Kidney epithelial cell (primary cell): ENCODE results near the gene FUS. TPM values are rescaled to one million over a fixed set of nuclear protein-coding genes. Genes with fewer than 3 reads are reported as not detected.

Experiments
- DNase-seq: peaks from one replicate; pipeline ENCODE4 v3.0.0-alpha.2; 2010; ENCODE audit warnings: low read depth
- H3K27me3 ChIP-seq: 2 replicates; pipeline ENCODE4 v1.6.0; 2011; ENCODE audit warnings: low read length; ENCODE audit not compliant: control insufficient read depth, insufficient read depth
- H3K36me3 ChIP-seq: 2 replicates; pipeline ENCODE4 v1.5.1; 2011; ENCODE audit warnings: low read length; ENCODE audit not compliant: control insufficient read depth, insufficient read depth
- H3K4me3 ChIP-seq: 2 replicates; pipeline ENCODE4 v1.5.1; 2011; ENCODE audit warnings: low read depth, mild to moderate bottlenecking, control low read depth, low read length
- total RNA-seq: library from RNA; depleted of rRNA; stranded (reverse); fragments of >200 nt; gene quantifications from 2 replicates; pipeline ENCODE4 v1.2.3, GENCODE V29; 2015
- TF ChIP-seq, protein P1 (sequence below): IDR thresholded peaks from 2 replicates; pipeline ENCODE4 v1.5.1; 2011; ENCODE audit warnings: mild to moderate bottlenecking, moderate library complexity, low read length, control low read depth, inconsistent platforms; ENCODE audit not compliant: insufficient read depth, poor library complexity, severe bottlenecking

Gene FUS
- total RNA-seq = 71.9 and 83.1 TPM in 2 replicates

DNA sequence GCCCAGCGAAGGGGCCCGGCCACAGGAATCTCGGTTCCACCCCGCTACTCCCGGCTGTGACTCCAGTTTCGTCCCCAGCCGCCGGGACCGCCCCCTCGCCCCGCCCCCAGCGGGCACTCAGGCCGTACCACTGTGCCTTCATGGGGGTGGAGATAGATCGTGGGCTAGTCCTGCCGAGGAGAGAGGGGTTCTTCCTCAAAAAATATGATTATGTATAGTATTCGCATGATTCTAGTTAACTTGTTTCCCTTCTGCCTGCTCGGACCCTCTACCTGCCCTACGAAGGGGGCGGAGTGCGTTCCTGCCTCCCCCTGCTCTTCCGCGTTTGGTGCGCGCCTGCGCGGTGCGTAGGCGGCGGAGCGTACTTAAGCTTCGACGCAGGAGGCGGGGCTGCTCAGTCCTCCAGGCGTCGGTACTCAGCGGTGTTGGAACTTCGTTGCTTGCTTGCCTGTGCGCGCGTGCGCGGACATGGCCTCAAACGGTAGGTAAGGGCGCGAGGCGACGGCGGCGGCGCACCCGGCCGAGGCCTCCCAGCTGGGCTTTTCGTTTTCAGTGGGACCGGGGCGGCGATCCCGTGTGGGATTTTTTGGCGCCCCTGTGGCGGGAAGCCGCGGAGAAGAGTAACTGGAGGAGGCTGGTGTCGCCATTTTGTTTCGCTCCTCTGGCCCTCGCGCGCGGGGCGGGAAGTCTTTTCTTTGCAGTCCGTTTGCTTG, at the start of gene FUS:
FUS (plus strand) TSS at position 393 of the 713 bp plus-strand sequence; CDS start at position 469, 76 bp downstream.
- peak within 1 kb of the TSS; percentile 63 for H3K4me3 ChIP-seq
- H3K36me3 ChIP-seq = no peaks in the 10 kb centered on the region
- no peak for DNase-seq
- H3K27me3 ChIP-seq = no peaks in the 10 kb centered on the region
- TF ChIP-seq, protein P1, sequence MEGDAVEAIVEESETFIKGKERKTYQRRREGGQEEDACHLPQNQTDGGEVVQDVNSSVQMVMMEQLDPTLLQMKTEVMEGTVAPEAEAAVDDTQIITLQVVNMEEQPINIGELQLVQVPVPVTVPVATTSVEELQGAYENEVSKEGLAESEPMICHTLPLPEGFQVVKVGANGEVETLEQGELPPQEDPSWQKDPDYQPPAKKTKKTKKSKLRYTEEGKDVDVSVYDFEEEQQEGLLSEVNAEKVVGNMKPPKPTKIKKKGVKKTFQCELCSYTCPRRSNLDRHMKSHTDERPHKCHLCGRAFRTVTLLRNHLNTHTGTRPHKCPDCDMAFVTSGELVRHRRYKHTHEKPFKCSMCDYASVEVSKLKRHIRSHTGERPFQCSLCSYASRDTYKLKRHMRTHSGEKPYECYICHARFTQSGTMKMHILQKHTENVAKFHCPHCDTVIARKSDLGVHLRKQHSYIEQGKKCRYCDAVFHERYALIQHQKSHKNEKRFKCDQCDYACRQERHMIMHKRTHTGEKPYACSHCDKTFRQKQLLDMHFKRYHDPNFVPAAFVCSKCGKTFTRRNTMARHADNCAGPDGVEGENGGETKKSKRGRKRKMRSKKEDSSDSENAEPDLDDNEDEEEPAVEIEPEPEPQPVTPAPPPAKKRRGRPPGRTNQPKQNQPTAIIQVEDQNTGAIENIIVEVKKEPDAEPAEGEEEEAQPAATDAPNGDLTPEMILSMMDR = no peak

DNA sequence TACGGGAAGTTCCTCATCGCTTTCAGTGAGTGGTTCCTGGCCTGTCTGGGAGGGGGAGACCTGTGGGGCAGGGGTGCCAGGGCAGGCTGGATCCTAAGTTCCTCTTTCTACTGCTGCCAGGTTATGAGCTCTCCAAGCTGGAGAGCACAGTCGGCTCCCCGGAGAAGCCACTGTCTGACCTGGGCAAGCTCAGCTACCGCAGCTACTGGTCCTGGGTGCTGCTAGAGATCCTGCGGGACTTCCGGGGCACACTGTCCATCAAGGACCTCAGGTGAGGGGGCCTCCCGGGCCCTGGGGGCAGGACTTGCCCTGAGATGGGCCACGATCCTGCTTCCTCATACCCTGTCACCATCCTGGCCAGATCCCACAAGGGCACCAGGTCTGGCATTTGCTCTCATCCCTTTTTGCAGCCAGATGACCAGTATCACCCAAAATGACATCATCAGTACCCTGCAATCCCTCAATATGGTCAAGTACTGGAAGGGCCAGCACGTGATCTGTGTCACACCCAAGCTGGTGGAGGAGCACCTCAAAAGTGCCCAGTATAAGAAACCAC, 49.5 kb upstream of the FUS start:
- Histone ChIP-seq H3K36me3 (no peaks in the 10 kb centered on the region), H3K27me3 (no peaks in the 10 kb centered on the region), H3K4me3 (no peak overlapping the region)
- TF ChIP-seq, protein P1 = no peak
- DNase-seq = no peak

DNA sequence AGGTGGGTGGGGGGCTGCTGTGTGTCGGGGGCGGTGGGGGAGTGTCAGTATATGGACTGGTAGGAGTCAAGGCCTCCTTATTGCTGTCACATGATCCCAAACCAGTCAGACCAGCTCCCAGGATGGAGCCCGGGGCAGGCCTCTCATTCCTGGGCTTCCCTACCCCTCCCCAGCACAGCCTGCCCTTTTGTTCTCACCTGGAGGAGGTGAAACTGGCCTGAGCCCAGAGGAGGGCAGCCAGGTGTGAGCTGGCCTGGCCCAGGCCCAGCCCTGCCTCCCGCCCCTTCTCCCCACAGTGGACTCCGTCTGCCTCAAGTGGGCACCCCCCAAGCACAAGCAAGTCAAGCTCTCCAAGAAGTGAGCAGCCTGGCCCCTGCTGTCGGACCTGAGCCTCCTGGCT, 49.0 kb upstream of the FUS start:
- Histone ChIP-seq H3K27me3 (no peaks in the 10 kb centered on the region), H3K4me3 (no peak overlapping the region), H3K36me3 (no peaks in the 10 kb centered on the region)
- TF ChIP-seq, protein P1 = no peak
- no peak for DNase-seq

DNA sequence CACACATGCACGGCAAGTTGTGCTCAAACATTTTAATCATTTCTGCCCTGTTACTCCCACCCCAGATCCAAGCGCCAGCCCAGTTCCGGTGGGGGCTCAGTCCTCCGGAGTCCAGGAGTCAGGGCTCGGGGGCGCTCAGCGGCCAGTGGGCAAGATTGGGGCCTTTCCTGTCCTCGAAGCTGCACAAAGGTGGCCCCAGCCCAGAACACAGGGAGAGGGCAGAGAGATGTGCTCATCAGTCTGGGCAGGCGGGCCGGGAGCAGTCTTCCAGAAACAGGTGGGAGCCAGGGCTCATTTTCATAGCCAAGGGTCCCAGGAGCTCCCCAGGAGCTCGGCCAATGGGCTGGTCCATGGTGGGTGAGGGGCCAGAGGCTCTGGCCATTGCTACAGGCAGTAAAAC, 48.5 kb upstream of the FUS start:
- no peaks in the 10 kb centered on the region for H3K36me3 ChIP-seq
- no peaks in the 10 kb centered on the region for H3K27me3 ChIP-seq
- TF ChIP-seq, protein P1 = no peak
- no peak for DNase-seq
- H3K4me3 ChIP-seq = no peak overlapping the region

DNA sequence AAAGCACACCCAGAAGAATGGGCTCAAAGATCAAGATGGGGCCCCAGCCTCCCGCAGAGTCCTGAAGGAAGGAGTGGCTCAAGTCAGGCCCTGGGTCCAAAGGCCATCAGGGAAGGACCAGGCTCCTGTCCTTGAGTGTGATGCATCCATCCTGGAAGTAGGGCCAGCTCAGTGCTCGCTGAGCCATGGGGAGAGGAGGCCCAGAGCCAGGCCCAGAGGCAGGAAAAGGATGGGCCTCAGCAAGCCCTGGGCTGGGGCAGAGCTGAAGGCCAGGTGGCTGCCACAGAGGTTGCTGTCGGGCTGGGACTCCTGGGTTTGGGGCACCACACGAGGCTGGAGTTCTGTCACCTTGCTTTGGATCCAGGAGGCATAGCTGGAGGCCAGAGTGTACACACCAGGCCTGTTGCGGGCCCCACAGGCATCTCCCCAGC, 48.1 kb upstream of the FUS start:
- H3K36me3 ChIP-seq = no peaks in the 10 kb centered on the region
- H3K27me3 ChIP-seq = no peaks in the 10 kb centered on the region
- DNase-seq = no peak
- H3K4me3 ChIP-seq = no peak overlapping the region
- TF ChIP-seq, protein P1 = no peak
